ENCODE results near the gene MAGI3. TPM values are rescaled to one million over a fixed set of nuclear protein-coding genes. Genes with fewer than 3 reads are reported as not detected.

Gene MAGI3
- total RNA-seq, 4 donors from 2014 or later = 94.3 to 180 (median 134) TPM

DNA sequence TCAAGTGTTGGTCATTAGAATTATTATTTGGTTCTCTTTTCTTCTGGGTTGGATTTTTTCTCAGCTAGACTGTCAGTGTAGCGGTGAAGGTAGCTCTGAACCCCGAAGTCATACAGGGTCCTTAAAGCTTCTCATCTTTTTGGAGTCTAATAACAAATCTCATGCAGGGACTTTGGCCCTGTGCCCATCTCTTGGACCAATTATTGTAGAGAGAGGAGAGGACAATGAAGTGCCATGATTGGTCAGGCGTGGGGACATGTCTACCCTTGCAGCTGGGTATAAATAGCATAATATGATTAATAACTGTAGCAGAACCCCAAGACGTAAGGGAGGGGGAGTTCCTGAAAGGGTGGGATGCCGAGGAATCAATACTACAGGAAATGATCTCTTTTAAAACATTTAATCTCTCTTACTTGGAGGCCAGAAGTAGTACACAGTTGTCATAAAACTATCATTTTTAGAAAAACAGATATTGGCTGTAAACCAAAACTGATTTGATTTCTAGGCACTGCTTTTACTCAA, 8.8 kb downstream of the MAGI3 start:
- intact Hi-C loops (cut with DNase I; ENCODE audit: low total_unique reads) (no loop called here), in situ Hi-C loops (cut with MboI; ENCODE audit: low pct_ligation_motif_present in 1 of 4, low pct_unique_long_range_greater_than_20kb in 1 of 4, low sequenced_read_pairs in 3 of 4) (loop anchor here in 3 of 4 donors (25.0 kb wide), 1 partner anchor 262 kb away; no protein-coding TSS in a partner anchor)
- DNase-seq = no peak
- no peak overlapping the region for H3K4me3 ChIP-seq
- H3K9me3 ChIP-seq = no peaks in the 10 kb centered on the region
- no peak overlapping the region for H3K27ac ChIP-seq
- no peaks in the 10 kb centered on the region for H3K27me3 ChIP-seq
- H3K4me1 ChIP-seq = peaks cover 0 to 26% (median 8%) of the 10 kb centered on the region in 4 donors
- WGBS, 2 donors (ENCODE audit: low coverage in 1 of 2) = 67 to 83% methylated on average over 5 of the region's 5 CpGs
- H3K36me3 ChIP-seq = no peaks in the 10 kb centered on the region
- TF ChIP-seq POLR2AphosphoS5 (IDR thresholded peaks at IDR 0.05) (no peak), POLR2A (IDR thresholded peaks at IDR 0.05) (no peak), EP300 (IDR thresholded peaks at IDR 0.05; ENCODE audit: low read depth) (no peak)
- TF ChIP-seq, protein P1, sequence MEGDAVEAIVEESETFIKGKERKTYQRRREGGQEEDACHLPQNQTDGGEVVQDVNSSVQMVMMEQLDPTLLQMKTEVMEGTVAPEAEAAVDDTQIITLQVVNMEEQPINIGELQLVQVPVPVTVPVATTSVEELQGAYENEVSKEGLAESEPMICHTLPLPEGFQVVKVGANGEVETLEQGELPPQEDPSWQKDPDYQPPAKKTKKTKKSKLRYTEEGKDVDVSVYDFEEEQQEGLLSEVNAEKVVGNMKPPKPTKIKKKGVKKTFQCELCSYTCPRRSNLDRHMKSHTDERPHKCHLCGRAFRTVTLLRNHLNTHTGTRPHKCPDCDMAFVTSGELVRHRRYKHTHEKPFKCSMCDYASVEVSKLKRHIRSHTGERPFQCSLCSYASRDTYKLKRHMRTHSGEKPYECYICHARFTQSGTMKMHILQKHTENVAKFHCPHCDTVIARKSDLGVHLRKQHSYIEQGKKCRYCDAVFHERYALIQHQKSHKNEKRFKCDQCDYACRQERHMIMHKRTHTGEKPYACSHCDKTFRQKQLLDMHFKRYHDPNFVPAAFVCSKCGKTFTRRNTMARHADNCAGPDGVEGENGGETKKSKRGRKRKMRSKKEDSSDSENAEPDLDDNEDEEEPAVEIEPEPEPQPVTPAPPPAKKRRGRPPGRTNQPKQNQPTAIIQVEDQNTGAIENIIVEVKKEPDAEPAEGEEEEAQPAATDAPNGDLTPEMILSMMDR (IDR thresholded peaks at IDR 0.05) = no peak

DNA sequence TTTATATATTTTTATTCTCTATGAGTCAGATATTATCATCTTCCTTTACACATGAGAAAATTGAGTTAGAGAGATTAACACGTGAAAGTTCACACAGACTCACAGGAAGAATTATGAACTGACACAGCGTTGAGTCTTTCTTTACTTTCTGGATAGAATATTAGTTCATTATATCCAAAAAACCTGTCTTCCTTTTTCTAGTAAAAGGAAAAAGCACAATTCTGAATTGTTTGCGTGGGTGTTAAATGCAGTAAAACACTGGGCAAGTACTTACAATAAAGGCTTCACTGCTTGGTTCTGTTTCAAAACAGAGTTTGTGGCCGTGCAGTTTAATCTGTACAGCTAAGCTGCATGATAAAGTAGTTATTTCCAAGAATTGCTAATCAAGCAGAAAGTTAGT, 10.8 kb downstream of the MAGI3 start:
- WGBS, 2 donors (ENCODE audit: low coverage in 1 of 2) = 45 to 50% methylated on average over 4 of the region's 4 CpGs
- peaks cover 0 to 10% (median 0%) of the 10 kb centered on the region in 4 donors for H3K4me1 ChIP-seq

DNA sequence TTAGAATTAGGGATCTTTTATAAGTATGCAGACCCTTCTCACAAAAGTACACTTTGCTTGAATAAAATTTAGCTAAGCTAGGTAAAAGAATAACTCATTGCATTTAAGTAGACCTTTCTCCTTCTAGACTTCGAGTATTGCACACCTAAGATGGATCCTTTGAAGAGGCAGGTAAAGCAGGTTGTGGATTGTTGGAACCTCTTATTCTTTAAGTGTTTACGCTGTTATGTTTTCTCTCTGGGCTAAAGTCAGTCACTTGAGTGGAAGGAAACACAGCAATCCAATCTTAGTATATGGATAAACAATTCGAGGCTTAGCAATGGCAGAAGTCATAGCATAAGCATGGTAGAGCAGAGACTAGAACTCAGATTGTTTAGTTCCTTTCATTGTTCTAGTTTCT, 11.4 kb downstream of the MAGI3 start:
- DNase-seq = no peak
- 75 to 90% methylated on average over 3 of the region's 3 CpGs for WGBS, 2 donors (ENCODE audit: low coverage in 1 of 2)

More for the DNA sequence above, 10.8 kb downstream of the MAGI3 start:
- Histone ChIP-seq H3K27me3 (no peaks in the 10 kb centered on the region), H3K27ac (no peak overlapping the region), H3K36me3 (no peaks in the 10 kb centered on the region), H3K9me3 (no peaks in the 10 kb centered on the region), H3K4me3 (no peak overlapping the region)
- DNase-seq = no peak
- in situ Hi-C loops (cut with MboI; ENCODE audit: low pct_ligation_motif_present in 1 of 4, low pct_unique_long_range_greater_than_20kb in 1 of 4, low sequenced_read_pairs in 3 of 4) (loop anchor here in 1 of 4 donors (10.0 kb wide), 1 partner anchor 256 kb away; no protein-coding TSS in a partner anchor), intact Hi-C loops (cut with DNase I; ENCODE audit: low total_unique reads) (no loop called here)
- no peak for TF ChIP-seq POLR2A (IDR thresholded peaks at IDR 0.05)
- TF ChIP-seq POLR2AphosphoS5 (IDR thresholded peaks at IDR 0.05) = no peak
- TF ChIP-seq, protein P1 (IDR thresholded peaks at IDR 0.05) = no peak
- no peak for TF ChIP-seq EP300 (IDR thresholded peaks at IDR 0.05; ENCODE audit: low read depth)

DNA sequence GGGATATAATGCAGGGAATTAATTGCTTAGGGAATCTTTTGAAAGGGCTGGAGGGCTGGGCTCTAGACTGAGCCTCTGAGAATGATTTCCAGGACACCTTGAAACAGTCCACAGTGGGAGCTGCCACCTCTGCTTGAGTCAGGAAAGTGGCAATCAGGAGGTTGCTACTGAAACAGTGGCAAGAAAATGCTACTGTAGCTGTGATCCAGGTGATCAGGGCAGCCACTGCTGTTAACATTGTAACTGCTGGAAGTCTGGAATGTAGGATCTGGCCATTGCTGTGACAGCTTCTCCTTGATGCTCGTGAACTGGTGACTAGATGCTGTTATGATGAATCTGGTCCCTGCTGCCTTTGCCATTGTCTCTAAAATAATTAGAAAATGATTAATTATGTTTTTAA, 12.8 kb downstream of the MAGI3 start:
- no peaks in the 10 kb centered on the region for H3K36me3 ChIP-seq
- TF ChIP-seq POLR2AphosphoS5 (IDR thresholded peaks at IDR 0.05) (no peak), POLR2A (IDR thresholded peaks at IDR 0.05) (no peak), EP300 (IDR thresholded peaks at IDR 0.05; ENCODE audit: low read depth) (no peak)
- TF ChIP-seq, protein P1 (IDR thresholded peaks at IDR 0.05) = no peak
- no peak overlapping the region for H3K27ac ChIP-seq
- peaks cover 0 to 7% (median 0%) of the 10 kb centered on the region in 4 donors for H3K4me1 ChIP-seq
- no peaks in the 10 kb centered on the region for H3K27me3 ChIP-seq
- intact Hi-C loops (cut with DNase I; ENCODE audit: low total_unique reads) (no loop called here), in situ Hi-C loops (cut with MboI; ENCODE audit: low pct_ligation_motif_present in 1 of 4, low pct_unique_long_range_greater_than_20kb in 1 of 4, low sequenced_read_pairs in 3 of 4) (loop anchor here in 1 of 4 donors (10.0 kb wide), 1 partner anchor 258 kb away; no protein-coding TSS in a partner anchor)
- H3K4me3 ChIP-seq = no peak overlapping the region
- DNase-seq = no peak
- 92% methylated on average over 1 of the region's 1 CpG; no CpG with 5 or more reads in 1 of the 2 donors for WGBS, 2 donors (ENCODE audit: low coverage in 1 of 2)
- H3K9me3 ChIP-seq = no peaks in the 10 kb centered on the region

More for the DNA sequence above, 11.4 kb downstream of the MAGI3 start:
- no peak overlapping the region for H3K4me3 ChIP-seq
- intact Hi-C loops (cut with DNase I; ENCODE audit: low total_unique reads) (no loop called here), in situ Hi-C loops (cut with MboI; ENCODE audit: low pct_ligation_motif_present in 1 of 4, low pct_unique_long_range_greater_than_20kb in 1 of 4, low sequenced_read_pairs in 3 of 4) (loop anchor here in 1 of 4 donors (10.0 kb wide), 1 partner anchor 257 kb away; no protein-coding TSS in a partner anchor)
- no peak for TF ChIP-seq EP300 (IDR thresholded peaks at IDR 0.05; ENCODE audit: low read depth)
- H3K27me3 ChIP-seq = no peaks in the 10 kb centered on the region
- no peaks in the 10 kb centered on the region for H3K36me3 ChIP-seq
- H3K27ac ChIP-seq = no peak overlapping the region
- no peaks in the 10 kb centered on the region for H3K9me3 ChIP-seq
- H3K4me1 ChIP-seq = peaks cover 0 to 8% (median 0%) of the 10 kb centered on the region in 4 donors
